Vagina (tissue), 2 donors: ENCODE results near the gene SERTAD2.

Experiments used
- POLR2A ChIP-seq, 2 donors: fragments of 450-650 bp; IDR thresholded peaks; one replicate each; pipeline ENCODE4 v1.6.1; 2017; ENCODE audit warnings: antibody characterized with exemption in 2 of 2, mild to moderate bottlenecking in 2 of 2, moderate library complexity in 2 of 2
- POLR2AphosphoS5 ChIP-seq, 2 donors: sonication (generic); formaldehyde crosslinking; IDR thresholded peaks; one replicate each; pipeline ENCODE4 v1.9.0; 2017; ENCODE audit warnings: antibody characterized with exemption in 2 of 2, mild to moderate bottlenecking in 2 of 2, low read depth in 1 of 2; ENCODE audit not compliant: insufficient read depth in 1 of 2
- TF ChIP-seq, protein P1 (sequence below), 3 experiments: fragments of 450-650 bp in 2 of 3; fragments of 200-600 bp in 1 of 3; sonication (generic) in 1 of 3; IDR thresholded peaks; one replicate each; pipeline ENCODE4 v1.5.1; 2017 to 2019; ENCODE audit warnings: antibody characterized with exemption in 3 of 3, mild to moderate bottlenecking in 2 of 3, moderate library complexity in 2 of 3

DNA sequence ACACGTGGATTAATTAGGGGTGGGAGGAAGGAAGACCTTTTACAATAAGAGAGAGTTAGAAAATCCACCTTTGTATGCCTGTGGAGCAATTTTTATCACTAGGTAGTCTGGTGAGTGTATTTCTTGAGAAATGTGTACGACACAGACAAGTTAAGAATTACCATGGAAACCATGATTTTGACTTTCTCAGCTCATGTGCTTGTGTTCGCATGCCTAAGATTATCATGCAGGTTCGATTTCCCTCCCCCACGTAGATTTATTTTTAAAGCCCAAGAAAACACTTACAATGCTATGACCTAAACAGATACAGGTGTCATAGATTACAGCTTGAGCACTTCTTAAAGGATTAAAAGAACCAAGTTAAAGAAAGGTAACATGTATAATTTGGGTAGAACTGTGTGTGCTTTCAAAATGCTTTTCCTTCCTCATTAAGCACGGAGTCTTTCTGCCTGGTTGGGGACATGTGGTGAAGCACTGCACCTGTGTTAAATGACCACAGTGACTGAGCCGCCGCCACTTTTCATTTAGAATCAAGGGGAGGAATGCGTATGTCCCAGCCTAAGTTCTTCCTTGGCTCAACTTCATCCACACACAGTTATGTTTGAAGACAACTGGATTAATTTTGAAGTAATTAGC, 16.6 kb downstream of the SERTAD2 start:
- TF ChIP-seq, protein P1, sequence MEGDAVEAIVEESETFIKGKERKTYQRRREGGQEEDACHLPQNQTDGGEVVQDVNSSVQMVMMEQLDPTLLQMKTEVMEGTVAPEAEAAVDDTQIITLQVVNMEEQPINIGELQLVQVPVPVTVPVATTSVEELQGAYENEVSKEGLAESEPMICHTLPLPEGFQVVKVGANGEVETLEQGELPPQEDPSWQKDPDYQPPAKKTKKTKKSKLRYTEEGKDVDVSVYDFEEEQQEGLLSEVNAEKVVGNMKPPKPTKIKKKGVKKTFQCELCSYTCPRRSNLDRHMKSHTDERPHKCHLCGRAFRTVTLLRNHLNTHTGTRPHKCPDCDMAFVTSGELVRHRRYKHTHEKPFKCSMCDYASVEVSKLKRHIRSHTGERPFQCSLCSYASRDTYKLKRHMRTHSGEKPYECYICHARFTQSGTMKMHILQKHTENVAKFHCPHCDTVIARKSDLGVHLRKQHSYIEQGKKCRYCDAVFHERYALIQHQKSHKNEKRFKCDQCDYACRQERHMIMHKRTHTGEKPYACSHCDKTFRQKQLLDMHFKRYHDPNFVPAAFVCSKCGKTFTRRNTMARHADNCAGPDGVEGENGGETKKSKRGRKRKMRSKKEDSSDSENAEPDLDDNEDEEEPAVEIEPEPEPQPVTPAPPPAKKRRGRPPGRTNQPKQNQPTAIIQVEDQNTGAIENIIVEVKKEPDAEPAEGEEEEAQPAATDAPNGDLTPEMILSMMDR (IDR thresholded peaks at IDR 0.05), result no peak
- TF ChIP-seq POLR2A (IDR thresholded peaks at IDR 0.05) (no peak), POLR2AphosphoS5 (IDR thresholded peaks at IDR 0.05; ENCODE audit: insufficient read depth in 1 of 2, low read depth in 1 of 2) (no peak)
